Upper lobe of left lung (tissue), 6 donors: ENCODE measurements around the gene FANCF. TPM values are rescaled to one million over a fixed set of nuclear protein-coding genes. Genes with fewer than 3 reads are reported as not detected.

ENCODE experiments used
- ATAC-seq, 2 donors: fragments of 200-7000 bp; cut with Tn5 transposase; one replicate each; pipeline ENCODE4 v1.9.1; 2022; ENCODE audit warnings: mild to moderate bottlenecking in 2 of 2, moderate library complexity in 2 of 2; ENCODE audit not compliant: low FRiP score in 2 of 2
- DNase-seq, 2 donors: peaks; one replicate each; pipeline ENCODE4 v3.0.0-alpha.2; 2019 to 2020
- H3K27ac ChIP-seq, 4 donors: fragments of 200-600 bp; sonication (generic); one replicate each; pipeline ENCODE4 v1.5.1; 2016 to 2019
- H3K27me3 ChIP-seq, 4 donors: fragments of 200-600 bp; sonication (generic); one replicate each; pipeline ENCODE4 v1.5.1; 2017 to 2019
- H3K36me3 ChIP-seq, 4 donors: fragments of 200-600 bp; sonication (generic); one replicate each; pipeline ENCODE4 v1.5.1; 2016 to 2019
- H3K4me1 ChIP-seq, 4 donors: fragments of 200-600 bp; sonication (generic); one replicate each; pipeline ENCODE4 v1.5.1; 2018 to 2019
- H3K4me3 ChIP-seq, 4 donors: fragments of 200-600 bp; sonication (generic); one replicate each; pipeline ENCODE4 v1.5.1; 2017 to 2019; ENCODE audit warnings: mild to moderate bottlenecking in 2 of 4, moderate library complexity in 1 of 4
- H3K9me3 ChIP-seq, 4 donors: fragments of 200-600 bp; sonication (generic); one replicate each; pipeline ENCODE4 v1.5.1; 2018 to 2019
- CTCF ChIP-seq, 6 experiments: fragments of 450-650 bp in 4 of 6; fragments of 200-600 bp in 2 of 6; sonication (generic) in 2 of 6; IDR thresholded peaks; one replicate each; pipeline ENCODE4 v1.5.1; 2016 to 2019; ENCODE audit warnings: antibody characterized with exemption in 6 of 6
- EP300 ChIP-seq, 4 donors: sonication (generic); formaldehyde crosslinking; IDR thresholded peaks; one replicate each; pipeline ENCODE4 v1.5.1; 2017; ENCODE audit warnings: antibody characterized with exemption in 4 of 4, control low read depth in 2 of 4
- POLR2A ChIP-seq, 4 donors: fragments of 450-650 bp; IDR thresholded peaks; one replicate each; pipeline ENCODE4 v1.5.1; 2016 to 2017; ENCODE audit warnings: antibody characterized with exemption in 4 of 4, mild to moderate bottlenecking in 2 of 4
- POLR2AphosphoS5 ChIP-seq, 2 donors: sonication (generic); formaldehyde crosslinking; IDR thresholded peaks; one replicate each; pipeline ENCODE4 v1.5.1; 2017; ENCODE audit warnings: antibody characterized with exemption in 2 of 2
- WGBS, 2 donors: methylation state at CpG; one replicate each; pipeline ENCODE4 v1.1.5; 2017 to 2018; 5-methylcytosine and 5-hydroxymethylcytosine counted together
- total RNA-seq, 6 donors: library from RNA; depleted of rRNA in 4 of 6; stranded (reverse); fragments of >200 nt in 4 of 6; gene quantifications; one replicate each; pipeline versions ENCODE4 v1.1.0 to v1.2.1, GENCODE V29; 2016 to 2021
- donor health status: DM: no; HTN: no; CAD: no; lungs with moderate emphysema.
- donor health status: DM: no; HTN: yes; CAD: no; lungs with severe emphysema.

The FANCF gene
- total RNA-seq, 6 donors from 2014 or later, result 2.4 to 10.9 (median 7.8) TPM

GRCh38 chr11:22597062-22597461 is 28.6 kb downstream of the FANCF start:
- 75 to 82% methylated on average over 2 of the region's 2 CpGs for WGBS, 2 donors
- Histone ChIP-seq H3K9me3 (no peaks in the 10 kb centered on the region), H3K27ac (no peak overlapping the region), H3K36me3 (no peaks in the 10 kb centered on the region), H3K27me3 (no peaks in the 10 kb centered on the region), H3K4me1 (no peaks in the 10 kb centered on the region), H3K4me3 (no peak overlapping the region)
- ATAC-seq (no peak), DNase-seq (no peak)
- TF ChIP-seq CTCF (IDR thresholded peaks at IDR 0.05) (no peak), EP300 (IDR thresholded peaks at IDR 0.05) (no peak), POLR2AphosphoS5 (IDR thresholded peaks at IDR 0.05) (no peak), POLR2A (IDR thresholded peaks at IDR 0.05) (no peak)

GRCh38 chr11:22584976-22585375 is 40.6 kb downstream of the FANCF start:
- no peaks in the 10 kb centered on the region for H3K27me3 ChIP-seq
- TF ChIP-seq EP300 (IDR thresholded peaks at IDR 0.05), result no peak
- TF ChIP-seq POLR2A (IDR thresholded peaks at IDR 0.05), result no peak
- no peak for TF ChIP-seq POLR2AphosphoS5 (IDR thresholded peaks at IDR 0.05)
- TF ChIP-seq CTCF (IDR thresholded peaks at IDR 0.05), result no peak
- H3K27ac ChIP-seq, result no peak overlapping the region
- H3K9me3 ChIP-seq, result no peaks in the 10 kb centered on the region
- no peak overlapping the region for H3K4me3 ChIP-seq
- 74 to 84% methylated on average over 2 of the region's 2 CpGs for WGBS, 2 donors
- no peak for DNase-seq
- ATAC-seq, result no peak
- H3K4me1 ChIP-seq, result no peaks in the 10 kb centered on the region
- no peaks in the 10 kb centered on the region for H3K36me3 ChIP-seq

GRCh38 chr11:22583963-22584492 is 41.6 kb downstream of the FANCF start:
- Histone ChIP-seq H3K36me3 (no peaks in the 10 kb centered on the region), H3K4me1 (no peaks in the 10 kb centered on the region), H3K9me3 (no peaks in the 10 kb centered on the region), H3K27me3 (no peaks in the 10 kb centered on the region), H3K4me3 (no peak overlapping the region), H3K27ac (no peak overlapping the region)
- no peak for TF ChIP-seq CTCF (IDR thresholded peaks at IDR 0.05)
- TF ChIP-seq POLR2A (IDR thresholded peaks at IDR 0.05), result no peak
- TF ChIP-seq EP300 (IDR thresholded peaks at IDR 0.05), result no peak
- no peak for TF ChIP-seq POLR2AphosphoS5 (IDR thresholded peaks at IDR 0.05)
- ATAC-seq (no peak), DNase-seq (no peak)
- WGBS, 2 donors, result 71 to 76% methylated on average over 12 of the region's 12 CpGs

GRCh38 chr11:22582151-22582410 is 43.5 kb downstream of the FANCF start:
- H3K36me3 ChIP-seq, result no peaks in the 10 kb centered on the region
- no peak overlapping the region for H3K27ac ChIP-seq
- no peaks in the 10 kb centered on the region for H3K9me3 ChIP-seq
- ATAC-seq (no peak), DNase-seq (no peak)
- H3K4me3 ChIP-seq, result no peak overlapping the region
- H3K4me1 ChIP-seq, result no peaks in the 10 kb centered on the region
- H3K27me3 ChIP-seq, result no peaks in the 10 kb centered on the region
- TF ChIP-seq POLR2AphosphoS5 (IDR thresholded peaks at IDR 0.05) (no peak), EP300 (IDR thresholded peaks at IDR 0.05) (no peak), POLR2A (IDR thresholded peaks at IDR 0.05) (no peak), CTCF (IDR thresholded peaks at IDR 0.05) (no peak)

GRCh38 chr11:22581354-22582150 is 44.1 kb downstream of the FANCF start:
- no peak overlapping the region for H3K27ac ChIP-seq
- ATAC-seq (no peak), DNase-seq (no peak)
- no peaks in the 10 kb centered on the region for H3K36me3 ChIP-seq
- H3K27me3 ChIP-seq, result no peaks in the 10 kb centered on the region
- H3K4me1 ChIP-seq, result no peaks in the 10 kb centered on the region
- TF ChIP-seq CTCF (IDR thresholded peaks at IDR 0.05), result no peak
- TF ChIP-seq POLR2A (IDR thresholded peaks at IDR 0.05), result no peak
- no peak for TF ChIP-seq POLR2AphosphoS5 (IDR thresholded peaks at IDR 0.05)
- no peak for TF ChIP-seq EP300 (IDR thresholded peaks at IDR 0.05)
- H3K9me3 ChIP-seq, result no peaks in the 10 kb centered on the region
- no peak overlapping the region for H3K4me3 ChIP-seq
- 68 to 77% methylated on average over 3 of the region's 3 CpGs for WGBS, 2 donors
